Dedifferentiated amniotic fluid mesenchymal stem cell (primary cell): Measurements from ENCODE around the gene MYPN.

Experiments
- DNase-seq: peaks from one replicate; pipeline ENCODE4 v3.0.0-alpha.2; 2016; ENCODE audit errors: extremely low spot score

Gene MYPN

DNA sequence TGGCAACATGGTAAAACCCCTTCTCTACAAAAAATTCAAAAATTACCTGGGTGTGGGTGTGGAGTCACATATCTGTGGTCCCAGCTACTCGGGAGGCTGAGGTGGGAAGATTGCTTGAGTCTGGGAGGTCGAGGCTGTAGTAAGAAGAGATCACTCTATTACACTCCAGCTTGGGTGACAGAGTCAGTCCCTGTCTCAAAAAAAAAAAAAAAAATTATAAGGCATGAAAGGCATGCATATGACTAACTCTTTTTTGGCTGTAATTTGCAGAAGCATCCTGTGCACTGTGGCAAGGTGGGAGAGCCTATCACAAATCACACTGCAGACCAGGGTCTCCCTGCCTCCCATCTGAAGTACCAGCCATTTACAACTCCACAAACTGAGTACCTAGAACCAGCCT is 14.1 kb upstream of the MYPN start:
- no peak for DNase-seq

DNA sequence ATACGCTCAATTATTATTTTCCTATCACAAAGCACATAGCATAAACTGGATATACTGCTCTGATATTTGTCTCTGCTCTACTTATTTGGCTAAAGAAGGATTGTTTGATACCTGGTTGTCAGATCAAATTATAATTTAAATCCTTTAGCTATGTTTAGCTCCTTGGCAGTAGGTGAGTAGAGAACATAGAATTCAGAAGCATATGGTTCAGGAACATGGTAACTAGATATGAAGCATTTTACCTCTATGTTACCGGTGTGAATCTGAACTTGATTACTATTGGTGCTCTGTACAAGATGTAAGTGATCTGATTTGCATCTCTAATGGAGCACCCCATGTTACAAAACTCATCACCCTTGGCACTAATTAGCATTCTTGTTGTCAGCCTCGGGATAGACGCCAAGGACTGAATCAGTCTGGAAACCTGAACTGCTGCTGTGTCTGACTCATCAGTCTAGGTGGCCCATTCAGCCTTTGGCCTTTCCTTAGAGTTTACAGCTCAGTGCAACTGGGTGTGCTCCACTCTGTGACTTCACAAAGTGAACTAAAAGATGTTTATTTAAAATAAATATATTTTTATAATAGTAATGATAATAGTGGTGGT is 12.3 kb upstream of the MYPN start:
- peak; percentile 47 for DNase-seq

DNA sequence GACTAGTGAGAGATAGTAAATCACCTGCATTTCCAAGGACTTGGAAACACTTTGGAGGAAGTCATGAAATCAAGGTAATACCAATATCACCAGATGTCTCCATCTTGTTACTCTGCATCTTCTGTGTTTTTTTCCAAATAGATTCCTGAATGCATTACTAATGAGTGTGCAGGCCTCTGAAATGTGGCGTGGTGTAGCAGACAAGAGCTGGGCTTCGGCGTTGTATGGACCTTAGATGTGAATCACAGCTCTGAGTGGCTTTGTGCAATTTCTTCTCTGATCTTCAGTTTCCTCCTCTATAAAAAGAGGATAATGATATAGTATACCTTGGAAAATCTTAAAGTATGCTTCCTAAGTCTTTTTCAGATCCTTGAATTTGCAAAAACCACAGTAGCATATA is 9.6 kb upstream of the MYPN start:
- no peak for DNase-seq

DNA sequence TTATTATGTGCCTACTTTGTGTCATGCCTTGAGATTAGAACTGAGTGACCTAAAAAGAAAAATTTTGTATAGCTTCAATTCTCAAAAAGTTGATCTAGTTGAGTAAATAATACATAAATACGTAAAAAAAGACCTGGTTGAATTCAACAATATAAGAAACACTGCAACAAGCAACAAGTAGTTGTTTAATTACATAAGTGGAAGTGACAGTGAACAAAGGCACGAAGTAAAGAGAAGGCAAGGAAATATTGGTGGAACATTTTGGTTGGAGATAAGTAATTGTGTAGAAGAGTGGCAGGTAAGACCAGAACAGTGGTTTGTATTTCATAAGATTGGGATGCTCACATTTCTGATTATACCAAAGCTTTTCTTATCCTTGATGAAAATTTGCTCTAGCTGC is 8.2 kb upstream of the MYPN start:
- DNase-seq = no peak

DNA sequence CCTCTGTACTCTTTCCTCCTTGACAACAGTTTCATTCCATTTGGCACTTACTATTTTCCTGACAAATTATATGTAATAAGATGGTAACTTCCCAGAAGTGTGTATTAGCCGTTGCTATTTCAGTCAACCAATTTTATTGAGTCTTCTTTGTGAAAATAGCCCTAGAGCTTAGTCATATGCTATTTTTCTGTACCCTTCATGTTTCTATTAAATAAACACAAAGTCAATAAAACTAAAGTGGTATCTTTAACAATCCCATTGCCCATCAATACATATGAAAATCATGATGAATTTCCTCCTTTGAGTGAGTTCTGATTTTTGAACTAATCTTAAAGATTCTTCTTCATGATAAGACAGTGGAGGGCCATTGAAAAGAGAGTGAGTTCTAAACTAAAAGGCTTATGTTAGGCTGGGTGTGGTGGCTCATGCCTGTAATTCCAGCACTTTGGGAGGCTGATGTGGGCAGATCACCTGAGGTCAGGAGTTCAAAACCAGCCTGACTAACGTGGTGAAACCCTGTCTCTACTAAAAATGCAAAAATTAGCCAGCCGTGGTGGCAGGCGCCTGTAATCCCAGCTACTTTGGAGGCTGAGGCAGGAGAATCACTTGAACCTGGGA is 5.9 kb upstream of the MYPN start:
- DNase-seq = no peak

DNA sequence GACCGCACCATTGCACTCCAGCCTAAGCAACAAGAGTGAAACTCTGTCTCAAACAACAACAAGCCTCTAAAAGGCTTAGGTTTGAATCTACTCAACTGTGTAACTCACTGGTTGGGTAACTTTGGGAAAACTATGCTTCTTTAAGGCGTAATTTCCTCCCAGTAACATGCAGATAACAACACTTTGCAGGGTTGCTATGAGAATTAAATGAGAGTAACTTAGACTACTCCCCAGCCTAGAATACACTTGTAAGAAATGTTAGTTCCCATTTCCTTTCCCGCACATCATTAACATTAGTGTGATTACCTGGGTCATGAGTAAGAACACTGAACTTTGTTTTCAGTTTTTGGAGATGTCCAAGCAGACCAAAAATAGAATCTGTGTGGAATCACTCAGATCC is 5.4 kb upstream of the MYPN start:
- DNase-seq = no peak

DNA sequence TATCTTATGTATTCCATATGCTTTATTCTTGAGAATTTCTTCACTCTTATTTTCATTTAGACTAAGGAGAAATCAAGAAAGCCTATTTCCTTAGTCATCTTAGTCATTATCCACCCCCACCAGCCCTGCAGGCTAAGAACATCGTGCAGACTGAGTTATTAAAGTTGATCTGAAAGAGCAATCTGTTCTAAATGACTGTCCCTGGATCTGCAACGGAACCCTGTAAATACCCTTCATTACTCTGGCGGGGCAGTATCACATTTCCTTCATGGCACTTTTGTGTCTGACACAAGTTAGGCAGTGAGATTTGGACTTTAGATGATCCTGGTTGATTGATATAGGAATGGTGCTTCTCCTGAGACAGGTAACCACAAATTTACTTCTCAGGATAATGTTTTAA is 3.5 kb upstream of the MYPN start:
- peak; percentile 54 for DNase-seq

DNA sequence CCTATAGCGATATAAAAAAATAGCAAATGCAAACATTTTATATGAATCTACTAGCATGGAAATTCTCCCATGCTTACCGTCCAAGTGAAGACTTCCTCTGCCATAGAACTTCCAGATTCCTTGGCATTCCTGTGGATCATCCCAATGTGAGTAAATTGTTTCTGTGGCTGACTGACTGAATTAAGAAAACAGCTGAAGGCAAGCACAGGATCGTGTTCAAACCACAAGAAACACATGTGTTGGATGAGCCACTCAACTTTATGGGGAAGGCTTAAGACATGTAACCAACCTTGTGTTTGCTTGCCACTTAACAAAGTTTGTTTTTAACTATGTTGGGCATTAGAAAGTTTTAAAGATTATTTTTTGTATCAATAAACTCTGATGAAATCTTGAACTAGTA is 2.6 kb upstream of the MYPN start:
- peak; percentile 65 for DNase-seq

DNA sequence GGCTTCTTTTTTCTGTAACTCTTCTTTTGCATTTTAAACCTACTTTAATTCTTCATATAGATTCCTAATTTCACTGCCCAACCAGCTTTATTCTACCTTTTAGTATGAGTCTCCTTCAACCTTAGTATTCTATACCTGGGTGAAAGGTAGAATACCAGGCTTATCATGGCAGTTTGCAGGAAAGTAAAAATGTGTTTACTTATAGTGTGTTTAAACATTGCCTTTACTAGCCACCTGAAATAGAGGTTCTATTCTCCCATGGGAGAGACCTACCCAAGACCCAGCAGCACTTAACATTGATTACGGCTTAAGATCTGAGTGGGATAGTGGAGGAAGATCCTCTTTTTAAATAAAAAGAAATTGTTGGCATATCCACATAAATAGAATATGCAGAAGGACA is 1.6 kb upstream of the MYPN start:
- DNase-seq = no peak

DNA sequence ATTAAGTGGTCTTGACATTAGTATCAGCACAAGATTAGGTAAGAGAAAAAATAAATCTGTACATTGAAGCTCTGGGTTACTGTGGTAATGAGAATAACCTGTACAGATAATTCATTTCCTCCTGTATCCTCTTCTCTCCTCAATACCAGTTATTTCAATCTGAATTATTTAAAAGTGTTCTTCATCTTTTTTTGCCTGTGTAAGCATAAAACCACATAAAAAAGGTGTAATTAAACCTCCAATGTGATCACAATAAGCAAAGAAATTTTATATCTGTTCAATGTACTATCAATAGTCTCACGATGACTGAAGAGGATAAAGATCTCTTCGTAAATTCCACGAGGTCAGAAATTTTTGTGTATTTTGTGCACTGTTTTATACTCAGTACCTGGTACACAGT is 1.2 kb upstream of the MYPN start:
- DNase-seq = no peak

DNA sequence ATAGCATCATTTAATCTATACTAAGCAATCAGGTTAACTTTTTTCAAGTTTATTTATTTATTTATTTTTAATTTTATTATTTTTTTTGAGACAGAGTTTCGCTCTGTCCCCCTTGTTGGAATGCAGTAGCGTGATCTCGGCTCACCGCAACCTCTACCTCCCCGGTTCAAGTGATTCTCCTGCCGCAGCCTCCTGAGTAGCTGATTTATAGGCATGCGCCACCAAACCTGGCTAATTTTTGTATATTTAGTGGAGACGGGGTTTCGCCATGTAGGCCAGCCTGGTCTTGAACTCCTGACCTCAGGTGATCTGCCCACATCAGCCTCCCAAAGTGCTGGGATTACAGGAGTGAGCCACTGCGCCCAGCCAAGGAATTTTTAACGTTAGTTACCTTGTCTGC is 635 bp upstream of the MYPN start:
- no peak for DNase-seq

DNA sequence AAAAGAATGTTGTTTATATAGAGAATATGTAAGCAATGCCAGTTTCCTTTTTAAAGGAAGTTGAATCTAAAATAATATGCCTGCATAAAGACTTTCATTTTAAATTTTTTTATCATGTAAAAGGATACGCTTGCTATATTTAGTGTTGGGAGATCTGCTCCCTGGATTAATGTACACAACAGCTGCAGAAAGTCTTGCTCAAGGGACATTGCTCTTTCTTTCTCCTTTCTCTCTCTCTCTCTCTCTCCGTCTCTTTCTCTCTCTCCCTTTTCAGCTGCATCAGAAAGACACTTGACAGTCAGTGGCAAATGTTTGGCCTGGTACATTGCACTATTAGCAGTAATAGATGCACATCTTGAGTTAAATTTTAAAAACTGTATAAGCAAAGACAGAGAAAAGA is 739 bp downstream of the MYPN start:
- no peak for DNase-seq

DNA sequence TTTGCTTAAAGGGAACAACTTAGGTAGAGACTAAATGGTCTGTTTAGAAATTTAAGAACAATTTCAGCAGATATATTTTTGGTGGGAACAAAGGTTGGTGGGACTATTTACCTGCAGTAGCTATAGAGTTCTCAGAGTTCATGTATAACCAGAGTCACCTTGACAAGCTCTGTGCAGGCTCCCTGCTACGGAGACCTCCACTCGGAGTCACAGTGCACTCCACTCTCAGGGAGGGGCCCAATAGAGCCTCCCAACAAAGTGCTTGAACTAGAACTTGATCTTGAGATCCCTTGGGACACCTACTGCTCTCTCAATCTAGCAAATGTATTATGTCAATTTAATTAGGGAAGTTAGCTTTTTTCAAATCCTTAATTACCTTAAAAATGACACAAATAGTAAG is 2.3 kb downstream of the MYPN start:
- DNase-seq = no peak

DNA sequence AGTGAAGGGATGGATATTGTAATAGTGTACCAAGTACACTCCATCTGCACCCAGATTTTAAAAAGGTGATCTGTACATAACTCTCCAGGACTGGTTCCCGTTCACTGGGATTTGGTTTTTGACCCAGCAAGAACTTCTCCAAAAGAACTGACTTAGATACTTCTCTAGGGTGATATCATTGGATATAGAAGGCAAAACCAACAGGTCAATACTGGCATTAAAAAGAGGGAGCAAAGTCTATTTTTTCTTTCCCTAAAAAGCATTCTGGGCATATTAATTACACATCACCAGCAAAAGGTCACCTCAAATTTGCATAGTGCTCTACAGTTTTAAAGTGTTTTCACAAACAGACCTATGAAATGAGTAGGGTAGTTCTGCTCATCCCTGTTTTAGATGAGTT is 3.5 kb downstream of the MYPN start:
- no peak for DNase-seq

DNA sequence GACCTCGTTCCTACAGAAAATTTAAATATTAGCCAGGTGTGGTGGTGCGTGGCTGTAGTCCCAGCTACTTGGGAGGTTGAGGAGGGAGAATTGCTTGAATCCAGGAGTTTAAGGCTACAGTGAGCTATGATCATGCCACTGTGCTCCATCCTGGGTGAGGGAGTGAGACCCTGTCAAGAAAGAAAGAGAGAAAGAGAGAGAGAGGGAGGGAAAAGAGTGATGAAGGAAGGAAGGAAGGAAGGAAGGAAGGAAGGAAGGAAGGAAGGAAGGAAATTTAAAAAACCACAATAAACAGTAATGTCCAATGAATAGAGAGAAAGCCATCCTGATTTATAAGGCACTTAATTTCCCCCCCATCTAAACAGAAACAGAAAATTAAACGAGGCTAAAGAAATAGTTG is 9.4 kb downstream of the MYPN start:
- DNase-seq = no peak

DNA sequence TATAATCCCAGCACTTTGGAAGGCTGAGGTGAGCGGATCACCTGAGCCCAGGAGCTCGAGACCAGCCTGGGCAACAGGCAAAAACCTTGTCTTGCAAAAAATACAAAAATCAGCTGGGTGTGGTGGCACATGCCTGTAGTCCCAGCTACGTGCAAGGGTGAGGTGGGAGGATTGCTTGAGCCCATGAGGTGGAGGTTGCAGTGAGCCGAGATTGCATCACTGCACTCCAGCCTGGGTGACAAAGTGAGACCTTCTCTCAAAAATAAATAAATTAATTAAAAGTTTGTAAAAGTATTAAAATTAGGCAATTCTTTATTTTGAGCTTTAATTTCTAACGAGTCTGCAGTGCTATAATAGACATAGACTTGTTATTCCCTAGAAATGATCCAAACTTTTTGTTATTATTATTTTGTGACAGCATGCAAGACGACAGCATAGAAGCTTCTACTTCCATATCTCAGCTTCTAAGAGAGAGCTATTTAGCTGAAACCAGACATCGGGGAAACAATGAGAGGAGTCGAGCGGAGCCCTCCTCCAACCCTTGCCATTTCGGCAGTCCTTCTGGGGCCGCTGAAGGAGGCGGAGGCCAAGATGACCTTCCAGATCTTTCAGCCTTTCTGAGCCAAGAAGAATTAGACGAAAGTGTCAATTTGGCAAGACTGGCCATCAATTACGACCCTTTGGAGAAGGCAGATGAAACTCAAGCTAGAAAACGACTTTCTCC is 11.9 kb downstream of the MYPN start:
- no peak for DNase-seq

DNA sequence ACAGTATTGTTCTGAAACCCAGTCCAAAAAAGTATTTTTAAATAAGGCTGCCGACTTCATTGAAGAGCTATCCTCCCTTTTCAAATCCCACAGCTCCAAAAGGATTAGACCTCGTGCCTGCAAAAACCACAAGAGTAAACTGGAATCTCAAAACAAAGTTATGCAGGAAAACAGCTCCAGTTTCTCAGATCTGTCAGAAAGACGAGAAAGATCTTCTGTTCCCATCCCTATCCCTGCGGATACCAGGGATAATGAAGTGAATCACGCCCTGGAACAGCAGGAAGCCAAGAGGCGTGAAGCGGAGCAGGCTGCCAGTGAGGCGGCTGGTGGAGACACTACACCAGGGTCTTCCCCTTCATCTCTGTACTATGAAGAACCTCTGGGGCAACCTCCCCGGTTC is 12.6 kb downstream of the MYPN start:
- DNase-seq = no peak

DNA sequence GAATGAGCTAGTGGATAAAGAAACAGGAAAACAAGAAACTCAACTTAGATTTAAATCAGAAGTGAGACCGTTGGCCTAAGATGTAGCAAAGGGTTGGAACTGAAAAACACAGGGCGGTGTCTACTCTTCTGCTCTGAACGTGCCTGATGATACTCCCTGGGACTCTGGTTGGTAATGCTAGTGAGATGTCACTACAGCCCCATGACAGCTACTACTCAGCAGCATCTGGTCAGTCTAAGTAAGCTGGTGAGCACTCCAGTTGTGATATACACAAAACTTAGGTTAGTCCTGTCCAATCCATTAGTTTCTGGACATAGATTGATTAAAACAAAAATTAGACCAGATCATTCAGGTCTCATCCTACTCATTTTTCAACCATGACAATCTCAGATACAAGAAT is 15.4 kb downstream of the MYPN start:
- DNase-seq = no peak

DNA sequence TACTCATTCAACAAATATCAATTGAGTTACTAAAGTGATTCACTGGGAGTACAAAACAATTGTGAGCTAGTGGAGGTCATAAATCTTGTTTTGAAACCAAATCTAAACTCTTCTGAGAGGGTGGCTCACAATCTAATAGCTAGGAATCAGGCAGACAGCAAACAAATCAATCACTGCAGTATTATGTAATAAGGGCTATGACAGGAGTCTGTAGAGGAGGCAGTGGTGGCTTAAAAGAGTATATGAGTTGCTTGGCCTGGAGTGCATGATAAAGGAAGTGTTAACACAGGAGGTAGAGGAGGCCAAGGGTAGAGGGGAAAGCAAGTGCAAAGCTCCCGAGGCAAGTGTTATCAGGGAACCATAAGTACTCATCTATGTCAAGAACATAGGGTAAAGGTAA is 16.5 kb downstream of the MYPN start:
- DNase-seq = no peak

DNA sequence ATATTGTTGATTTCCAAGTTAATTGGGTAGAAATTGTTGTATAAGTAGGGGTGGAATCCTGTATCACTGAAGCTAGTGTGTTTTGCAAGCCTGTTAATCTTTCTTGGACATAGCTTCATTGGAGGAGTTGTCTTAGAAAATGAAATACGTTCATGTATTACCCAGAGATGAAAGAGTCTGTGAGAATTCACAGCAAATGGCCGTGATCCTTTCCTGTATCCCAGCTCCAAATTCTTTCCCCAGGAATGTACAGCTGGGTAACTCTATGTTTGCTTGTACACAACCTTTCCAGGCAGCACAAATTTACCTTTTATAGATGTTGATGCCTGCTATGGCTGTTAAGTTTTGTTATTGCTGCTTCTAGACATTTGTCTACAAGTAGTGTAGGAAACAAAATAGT is 18.7 kb downstream of the MYPN start:
- DNase-seq = no peak

DNA sequence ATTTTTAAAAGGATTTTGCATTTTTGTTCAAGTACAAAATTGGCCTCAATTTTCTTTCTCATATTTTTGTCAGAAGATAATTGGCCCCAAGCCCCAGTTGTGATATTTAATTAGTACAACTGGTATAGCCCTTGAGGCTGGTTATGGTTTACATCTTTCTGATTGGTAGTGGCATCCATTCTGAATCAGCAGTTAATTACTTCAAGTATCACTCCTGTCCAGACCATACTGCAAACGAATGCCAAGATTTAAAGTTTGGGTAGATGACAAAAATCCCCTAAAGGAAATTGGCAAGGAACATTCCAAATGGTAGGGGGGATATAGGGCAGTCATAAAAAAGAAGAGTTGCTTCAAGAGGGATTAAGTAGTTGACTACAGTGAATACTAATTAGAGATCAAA is 23.1 kb downstream of the MYPN start:
- no peak for DNase-seq

DNA sequence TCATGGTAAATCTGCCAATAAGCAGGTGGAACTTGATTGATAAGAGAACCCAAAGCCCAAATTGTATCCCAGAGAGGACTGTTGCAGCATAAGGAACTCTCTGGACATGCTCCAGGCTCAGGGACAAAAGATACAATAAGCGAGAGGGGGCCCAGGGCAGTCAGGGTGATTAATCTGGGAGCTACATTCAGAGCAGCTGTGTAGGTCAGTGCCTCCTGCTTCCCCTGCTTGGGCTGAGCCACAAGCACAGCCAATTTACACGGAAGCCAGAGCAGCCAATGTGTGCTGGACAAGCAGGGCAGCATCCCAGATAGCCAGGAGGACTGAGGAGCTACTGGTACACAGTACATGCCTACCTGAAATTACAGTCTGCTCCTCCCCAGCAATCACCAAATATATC is 24.2 kb downstream of the MYPN start:
- no peak for DNase-seq

DNA sequence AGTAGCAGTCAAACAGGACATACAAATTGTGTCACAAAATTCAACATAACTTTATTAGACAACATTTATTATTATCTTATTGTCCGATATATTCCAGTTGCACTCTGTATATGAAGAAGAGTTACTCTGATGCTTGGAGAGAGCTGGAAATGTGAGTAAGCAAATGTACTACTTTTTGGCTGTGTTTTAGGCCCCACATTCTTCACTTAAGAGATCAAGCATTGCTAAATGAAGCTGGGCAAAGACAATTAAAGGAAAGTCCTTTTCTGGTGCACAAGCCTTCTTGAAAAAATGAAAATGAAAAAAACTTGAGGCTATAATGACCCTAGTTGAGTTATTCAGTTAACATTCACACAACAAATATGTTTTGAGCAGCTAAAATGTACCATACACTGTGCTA is 26.1 kb downstream of the MYPN start:
- DNase-seq = peak; percentile 49
